Measurements from ENCODE around the gene PLXDC1.

GRCh38 chr17:39080421-39081078 lies 70.9 kb downstream of the PLXDC1 start:
- TF ChIP-seq CTCF (IDR thresholded peaks at IDR 0.05; ENCODE audit: insufficient read depth, low read length) (no peak), POLR2AphosphoS5 (IDR thresholded peaks at IDR 0.05; ENCODE audit: low read depth) (no peak), GABPA (IDR thresholded peaks at IDR 0.05; ENCODE audit: low read depth) (no peak)
